Tibial nerve (tissue), 4 donors: Measurements from ENCODE around the gene PHC3. TPM values are rescaled to one million over a fixed set of nuclear protein-coding genes. Genes with fewer than 3 reads are reported as not detected.
"Not testable (repeated sequence)": the region's sequence is repeated elsewhere in the genome, so short reads cannot be mapped to it uniquely, and the experiment has no call there.

Experiments used
- DNase-seq, 2 donors: peaks; one replicate each; pipeline ENCODE4 v3.0.0-alpha.2; 2019; ENCODE audit warnings: low spot score in 2 of 2
- H3K27ac ChIP-seq, 4 donors: fragments of 200-600 bp; sonication (generic) in 3 of 4; one replicate each; pipeline ENCODE4 v1.5.1; 2017 to 2019; ENCODE audit warnings: mild to moderate bottlenecking in 1 of 4
- H3K27me3 ChIP-seq, 2 donors: fragments of 200-600 bp; sonication (generic) in 1 of 2; one replicate each; pipeline versions ENCODE4 v1.5.1 to v1.6.0; 2017 to 2019
- H3K36me3 ChIP-seq, 3 donors: fragments of 200-600 bp; sonication (generic); one replicate each; pipeline ENCODE4 v1.5.1; 2018 to 2019
- H3K4me1 ChIP-seq, 4 donors: fragments of 200-600 bp; sonication (generic) in 3 of 4; one replicate each; pipeline ENCODE4 v1.5.1; 2017 to 2019
- H3K4me3 ChIP-seq, 4 donors: fragments of 200-600 bp; sonication (generic) in 3 of 4; one replicate each; pipeline ENCODE4 v1.5.1; 2017 to 2019; ENCODE audit warnings: mild to moderate bottlenecking in 1 of 4, moderate library complexity in 1 of 4
- H3K9me3 ChIP-seq, 4 donors: fragments of 200-600 bp; sonication (generic) in 3 of 4; one replicate each; pipeline ENCODE4 v1.5.1; 2017 to 2019
- EP300 ChIP-seq, 2 donors: sonication (generic); formaldehyde crosslinking; IDR thresholded peaks; one replicate each; pipeline ENCODE4 v1.6.1; 2017; ENCODE audit warnings: antibody characterized with exemption in 2 of 2, mild to moderate bottlenecking in 1 of 2
- POLR2A ChIP-seq, 2 donors: fragments of 450-650 bp; IDR thresholded peaks; one replicate each; pipeline ENCODE4 v1.6.1; 2017; ENCODE audit warnings: antibody characterized with exemption in 2 of 2, mild to moderate bottlenecking in 2 of 2, moderate library complexity in 2 of 2
- WGBS, 2 donors: methylation state at CpG; one replicate each; pipeline ENCODE4 v1.1.5; 2018; 5-methylcytosine and 5-hydroxymethylcytosine counted together
- total RNA-seq, 4 donors: library from RNA; depleted of rRNA; stranded (reverse); fragments of >200 nt; gene quantifications; one replicate each; pipeline ENCODE4 v1.1.0, GENCODE V29; 2016
- TF ChIP-seq, protein P1 (sequence below), 5 experiments: fragments of 200-600 bp in 3 of 5; fragments of 450-650 bp in 2 of 5; sonication (generic) in 3 of 5; IDR thresholded peaks; one replicate each; pipeline ENCODE4 v1.5.1; 2016 to 2019; ENCODE audit warnings: antibody characterized with exemption in 5 of 5, mild to moderate bottlenecking in 3 of 5, moderate library complexity in 2 of 5

PHC3 gene
- total RNA-seq, 4 donors from 2014 or later, result 63.8 to 124 (median 112) TPM

DNA sequence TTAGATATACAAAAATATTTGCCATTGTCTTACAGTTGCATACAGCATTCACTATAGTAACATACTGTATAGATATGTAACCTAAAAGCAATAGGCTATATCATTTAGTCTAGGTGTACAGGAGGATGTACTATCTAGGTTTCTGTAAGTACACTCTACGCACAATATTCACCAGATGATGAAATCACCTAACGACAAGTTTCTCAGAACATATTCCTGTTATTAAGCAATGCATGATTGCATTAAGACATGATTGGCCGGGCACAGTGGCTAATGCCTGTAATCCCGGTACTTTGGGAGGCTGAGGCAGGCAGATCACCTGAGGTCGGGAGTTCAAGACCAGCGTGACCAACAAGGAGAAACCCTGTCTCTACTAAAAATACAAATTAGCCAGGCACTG is 26.2 kb upstream of the PHC3 start:
- no peak for TF ChIP-seq POLR2A (IDR thresholded peaks at IDR 0.05)
- TF ChIP-seq EP300 (IDR thresholded peaks at IDR 0.05), result no peak
- TF ChIP-seq, protein P1, sequence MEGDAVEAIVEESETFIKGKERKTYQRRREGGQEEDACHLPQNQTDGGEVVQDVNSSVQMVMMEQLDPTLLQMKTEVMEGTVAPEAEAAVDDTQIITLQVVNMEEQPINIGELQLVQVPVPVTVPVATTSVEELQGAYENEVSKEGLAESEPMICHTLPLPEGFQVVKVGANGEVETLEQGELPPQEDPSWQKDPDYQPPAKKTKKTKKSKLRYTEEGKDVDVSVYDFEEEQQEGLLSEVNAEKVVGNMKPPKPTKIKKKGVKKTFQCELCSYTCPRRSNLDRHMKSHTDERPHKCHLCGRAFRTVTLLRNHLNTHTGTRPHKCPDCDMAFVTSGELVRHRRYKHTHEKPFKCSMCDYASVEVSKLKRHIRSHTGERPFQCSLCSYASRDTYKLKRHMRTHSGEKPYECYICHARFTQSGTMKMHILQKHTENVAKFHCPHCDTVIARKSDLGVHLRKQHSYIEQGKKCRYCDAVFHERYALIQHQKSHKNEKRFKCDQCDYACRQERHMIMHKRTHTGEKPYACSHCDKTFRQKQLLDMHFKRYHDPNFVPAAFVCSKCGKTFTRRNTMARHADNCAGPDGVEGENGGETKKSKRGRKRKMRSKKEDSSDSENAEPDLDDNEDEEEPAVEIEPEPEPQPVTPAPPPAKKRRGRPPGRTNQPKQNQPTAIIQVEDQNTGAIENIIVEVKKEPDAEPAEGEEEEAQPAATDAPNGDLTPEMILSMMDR (IDR thresholded peaks at IDR 0.05), result no peak
- Histone ChIP-seq H3K4me1 (no peaks in the 10 kb centered on the region), H3K4me3 (no peak overlapping the region), H3K9me3 (no peaks in the 10 kb centered on the region), H3K27ac (no peak overlapping the region), H3K36me3 (no peaks in the 10 kb centered on the region), H3K27me3 (no peaks in the 10 kb centered on the region)
- no peak for DNase-seq
- 64 to 74% methylated on average over 6 of the region's 6 CpGs for WGBS, 2 donors

DNA sequence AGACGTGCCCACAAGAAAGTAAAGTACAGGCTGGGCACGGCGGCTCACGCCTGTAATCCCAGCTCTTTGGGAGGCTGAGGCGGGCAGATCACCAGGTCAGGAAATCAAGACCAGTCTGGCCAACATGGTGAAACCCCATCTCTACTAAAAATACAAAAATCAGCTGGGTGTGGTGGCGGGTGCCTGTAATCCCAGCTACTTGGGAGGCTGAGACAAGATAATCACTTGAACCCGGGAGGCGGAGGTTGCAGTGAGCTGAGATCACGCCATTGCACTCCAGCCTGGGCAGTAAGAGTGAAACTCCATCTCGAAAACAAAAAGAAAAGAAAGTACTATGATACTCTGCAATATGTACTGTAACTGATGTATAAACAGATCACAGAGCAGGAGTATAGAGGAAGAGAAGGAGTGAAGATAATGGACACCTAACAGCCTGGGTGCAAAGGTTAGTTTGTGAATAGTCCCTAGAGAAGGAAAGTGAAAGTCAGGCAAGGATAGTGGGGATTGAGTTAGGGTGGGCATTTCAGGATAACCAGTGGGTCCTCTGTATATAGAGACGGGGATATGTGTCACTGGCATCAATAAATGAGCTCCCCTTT is 24.7 kb upstream of the PHC3 start:
- DNase-seq, H3K4me1 ChIP-seq: not testable (repeated sequence)
- WGBS, 2 donors, result 93 to 95% methylated on average over 11 of the region's 11 CpGs

DNA sequence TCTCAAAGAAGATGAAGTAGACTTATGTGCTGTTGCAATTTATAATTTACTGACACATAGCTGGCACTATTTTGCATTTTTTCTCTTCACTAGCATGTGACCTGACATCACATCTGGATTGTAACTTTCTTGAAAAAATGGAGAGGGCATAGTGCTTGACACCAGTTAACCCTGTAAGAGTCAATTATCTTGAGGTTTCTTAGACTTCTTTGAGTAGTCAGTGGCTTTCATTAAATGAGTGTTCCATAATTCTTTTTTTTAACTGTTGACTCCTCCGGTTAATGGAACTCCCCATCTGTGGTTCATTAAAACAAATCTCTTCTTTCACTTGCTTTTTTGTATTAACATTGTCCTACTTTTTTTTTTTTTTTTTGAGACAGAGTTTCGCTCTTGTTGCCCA is 23.8 kb upstream of the PHC3 start:
- Histone ChIP-seq H3K4me1 (no peaks in the 10 kb centered on the region), H3K9me3 (no peaks in the 10 kb centered on the region), H3K36me3 (no peaks in the 10 kb centered on the region), H3K27ac (no peak overlapping the region), H3K27me3 (no peaks in the 10 kb centered on the region), H3K4me3 (no peak overlapping the region)
- WGBS, 2 donors, result 22 to 26% methylated on average over 2 of the region's 2 CpGs
- DNase-seq, result no peak
- TF ChIP-seq, protein P1 (IDR thresholded peaks at IDR 0.05), result no peak
- no peak for TF ChIP-seq EP300 (IDR thresholded peaks at IDR 0.05)
- no peak for TF ChIP-seq POLR2A (IDR thresholded peaks at IDR 0.05)

More for the DNA sequence above, 24.7 kb upstream of the PHC3 start:
- not testable (repeated sequence) for H3K4me3 ChIP-seq, H3K9me3 ChIP-seq, H3K36me3 ChIP-seq, H3K27me3 ChIP-seq, H3K27ac ChIP-seq

DNA sequence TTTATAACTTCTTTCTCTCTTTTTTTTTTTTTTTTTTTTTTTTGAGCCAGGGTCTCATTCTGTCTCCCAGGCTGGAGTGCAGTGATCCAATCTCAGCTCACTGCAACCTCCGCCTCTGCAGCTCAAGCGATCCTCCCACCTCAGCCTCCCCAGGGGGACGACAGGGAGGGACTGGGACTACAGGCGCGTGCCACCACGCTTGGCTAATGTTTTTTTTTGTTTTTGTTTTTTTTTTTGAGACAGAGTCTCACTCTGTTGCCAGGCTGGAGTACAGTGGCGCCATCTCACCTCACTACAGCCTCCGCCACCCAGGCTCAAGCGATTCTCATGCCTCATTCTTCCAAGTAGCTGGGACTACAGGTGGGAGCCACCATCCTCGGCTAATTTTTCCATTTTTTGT is 23.0 kb upstream of the PHC3 start:
- Histone ChIP-seq H3K4me3 (no peak overlapping the region), H3K36me3 (no peaks in the 10 kb centered on the region), H3K4me1 (no peaks in the 10 kb centered on the region), H3K9me3 (no peaks in the 10 kb centered on the region), H3K27ac (no peak overlapping the region), H3K27me3 (no peaks in the 10 kb centered on the region)
- DNase-seq, result no peak
- 71 to 74% methylated on average over 10 of the region's 10 CpGs for WGBS, 2 donors
- TF ChIP-seq EP300 (IDR thresholded peaks at IDR 0.05), result no peak
- TF ChIP-seq POLR2A (IDR thresholded peaks at IDR 0.05), result no peak
- TF ChIP-seq, protein P1 (IDR thresholded peaks at IDR 0.05), result no peak

DNA sequence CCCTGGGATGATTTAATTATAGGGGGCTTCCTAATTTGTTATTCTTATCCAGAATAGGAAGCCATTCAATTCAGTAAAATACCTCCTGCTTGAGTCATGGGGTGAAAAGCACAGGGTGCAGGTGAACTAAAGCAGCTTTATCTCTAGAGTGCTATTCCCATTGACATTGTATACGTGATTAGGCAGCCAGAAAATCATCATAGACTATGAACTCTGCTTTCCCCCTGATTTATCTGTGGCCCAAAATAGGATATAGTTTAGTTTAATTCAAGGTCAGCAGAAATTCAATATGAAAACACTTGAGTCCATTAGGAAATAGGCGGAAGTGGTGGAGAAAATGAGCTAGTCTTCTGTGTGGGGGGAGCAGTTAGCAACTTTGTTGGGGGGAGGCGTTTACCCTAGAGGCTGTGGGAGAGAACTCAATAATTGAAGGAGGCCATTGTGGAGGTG is 22.5 kb upstream of the PHC3 start:
- H3K4me1 ChIP-seq, result no peaks in the 10 kb centered on the region

More for the DNA sequence above, 22.5 kb upstream of the PHC3 start:
- Histone ChIP-seq H3K4me3 (no peak overlapping the region), H3K27me3 (no peaks in the 10 kb centered on the region), H3K27ac (no peak overlapping the region), H3K9me3 (no peaks in the 10 kb centered on the region), H3K36me3 (no peaks in the 10 kb centered on the region)
- TF ChIP-seq EP300 (IDR thresholded peaks at IDR 0.05) (no peak), POLR2A (IDR thresholded peaks at IDR 0.05) (no peak)
- TF ChIP-seq, protein P1 (IDR thresholded peaks at IDR 0.05), result no peak
- WGBS, 2 donors, result 49 to 59% methylated on average over 3 of the region's 3 CpGs
- no peak for DNase-seq
